H9 (cell line): ENCODE measurements around the gene TMEM253. TPM values are rescaled to one million over a fixed set of nuclear protein-coding genes. Genes with fewer than 3 reads are reported as not detected.

Experiments used
- DNase-seq: peaks from one replicate; pipeline ENCODE4 v3.0.0-alpha.2; 2017
- H2AFZ ChIP-seq: one replicate; pipeline ENCODE4 v1.6.1; 2013; ENCODE audit warnings: mild to moderate bottlenecking, low read length, control low read depth, moderate library complexity
- H2AK5ac ChIP-seq: 2 replicates; pipeline ENCODE4 v1.6.1; 2013; ENCODE audit warnings: low read length, control low read depth, mixed read lengths; ENCODE audit not compliant: insufficient read length
- H2BK120ac ChIP-seq: one replicate; pipeline ENCODE4 v1.6.1; 2013; ENCODE audit warnings: low read depth, mild to moderate bottlenecking, low read length, control low read depth, inconsistent platforms; ENCODE audit not compliant: poor library complexity, severe bottlenecking
- H2BK12ac ChIP-seq: 2 replicates; pipeline ENCODE4 v1.6.1; 2013; ENCODE audit warnings: low read length, control low read depth, mixed read lengths, low read depth; ENCODE audit not compliant: insufficient read length
- H2BK15ac ChIP-seq: 2 replicates; pipeline ENCODE4 v1.6.1; 2013; ENCODE audit warnings: low read depth, low read length, control low read depth
- H2BK20ac ChIP-seq: one replicate; pipeline ENCODE4 v1.6.1; 2013; ENCODE audit warnings: low read depth, mild to moderate bottlenecking, low read length, control low read depth, inconsistent platforms; ENCODE audit not compliant: poor library complexity, severe bottlenecking
- H2BK5ac ChIP-seq: 2 replicates; pipeline ENCODE4 v1.6.1; 2013; ENCODE audit warnings: low read length, control low read depth, mixed read lengths; ENCODE audit not compliant: insufficient read length
- H3K14ac ChIP-seq: 2 replicates; pipeline ENCODE4 v1.6.1; 2013; ENCODE audit warnings: low read length, control low read depth; ENCODE audit not compliant: insufficient read depth
- H3K18ac ChIP-seq: 2 replicates; pipeline ENCODE4 v1.6.1; 2013; ENCODE audit warnings: low read depth, mild to moderate bottlenecking, mixed read lengths, low read length, control low read depth; ENCODE audit not compliant: insufficient read length
- H3K23ac ChIP-seq: 2 replicates; pipeline ENCODE4 v1.6.1; 2013; ENCODE audit warnings: low read length, control low read depth, mixed read lengths, low read depth; ENCODE audit not compliant: insufficient read length
- H3K23me2 ChIP-seq: 2 replicates; pipeline ENCODE4 v1.6.1; 2013; ENCODE audit warnings: low read depth, mild to moderate bottlenecking, mixed read lengths, low read length, control low read depth; ENCODE audit not compliant: insufficient read length, poor library complexity, severe bottlenecking
- H3K27ac ChIP-seq: 2 replicates; pipeline ENCODE4 v1.5.1; 2013; ENCODE audit warnings: low read length, control low read depth, mixed read lengths, low read depth; ENCODE audit not compliant: insufficient read length
- H3K27me3 ChIP-seq: 2 replicates; pipeline ENCODE4 v1.6.1; 2013; ENCODE audit warnings: low read length, control low read depth, inconsistent platforms; ENCODE audit not compliant: insufficient read depth
- H3K4ac ChIP-seq: 2 replicates; pipeline ENCODE4 v1.6.1; 2013; ENCODE audit warnings: low read depth, mild to moderate bottlenecking, control low read depth, inconsistent platforms, low read length, moderate library complexity
- H3K4me1 ChIP-seq: 2 replicates; pipeline ENCODE4 v1.6.1; 2013; ENCODE audit warnings: low read length, control low read depth, inconsistent platforms; ENCODE audit not compliant: insufficient read depth
- H3K4me2 ChIP-seq: 2 replicates; pipeline ENCODE4 v1.6.1; 2013; ENCODE audit warnings: low read length, control low read depth, mixed read lengths; ENCODE audit not compliant: insufficient read length, insufficient read depth
- H3K56ac ChIP-seq: 2 replicates; pipeline ENCODE4 v1.6.1; 2013; ENCODE audit warnings: low read depth, mild to moderate bottlenecking, mixed read lengths, low read length, control low read depth; ENCODE audit not compliant: insufficient read length
- H3K79me1 ChIP-seq: 2 replicates; pipeline ENCODE4 v1.6.1; 2013; ENCODE audit warnings: low read depth, mild to moderate bottlenecking, moderate library complexity, low read length, control low read depth, inconsistent platforms; ENCODE audit not compliant: insufficient read depth, poor library complexity, severe bottlenecking
- H3K79me2 ChIP-seq: 2 replicates; pipeline ENCODE4 v1.6.1; 2013; ENCODE audit warnings: low read length, control low read depth, inconsistent platforms; ENCODE audit not compliant: insufficient read depth
- H3K9ac ChIP-seq: 2 replicates; pipeline ENCODE4 v1.6.1; 2013; ENCODE audit warnings: low read length, control low read depth, mixed read lengths; ENCODE audit not compliant: insufficient read length; ENCODE audit errors: extremely low read depth
- H3K9me3 ChIP-seq: one replicate; pipeline ENCODE4 v1.6.1; 2013; ENCODE audit warnings: low read depth, low read length, inconsistent platforms; ENCODE audit not compliant: control insufficient read depth
- H3T11ph ChIP-seq: one replicate; pipeline ENCODE4 v1.6.1; 2013; ENCODE audit warnings: mild to moderate bottlenecking, low read length, control low read depth, inconsistent platforms
- H4K20me1 ChIP-seq: one replicate; pipeline ENCODE4 v1.6.1; 2013; ENCODE audit not compliant: control insufficient read depth, insufficient read length, insufficient read depth
- H4K5ac ChIP-seq: 2 replicates; pipeline ENCODE4 v1.6.1; 2013; ENCODE audit warnings: low read depth, mild to moderate bottlenecking, mixed read lengths, low read length, control low read depth; ENCODE audit not compliant: insufficient read length
- H4K8ac ChIP-seq: replicated peaks from 2 replicates; pipeline ENCODE4 v1.6.1; 2013; ENCODE audit warnings: low read length, control low read depth, mixed read lengths, low read depth; ENCODE audit not compliant: insufficient read length
- H4K91ac ChIP-seq: 2 replicates; pipeline ENCODE4 v1.6.1; 2013; ENCODE audit warnings: low read depth, mild to moderate bottlenecking, moderate library complexity, mixed read lengths, low read length, control low read depth; ENCODE audit not compliant: insufficient read length
- H3K27ac Mint-ChIP-seq, 3 experiments: 2 replicates in 2 of 3; 3 replicates in 1 of 3; pipeline ENCODE4 v1.8.0; 2020 to 2021; ENCODE audit warnings: mixed read lengths in 3 of 3, mild to moderate bottlenecking in 1 of 3, moderate library complexity in 1 of 3
- H3K27me3 Mint-ChIP-seq: 2 replicates; pipeline ENCODE4 v1.8.0; 2021; ENCODE audit warnings: low read depth, mild to moderate bottlenecking, moderate library complexity, mixed read lengths
- H3K36me3 Mint-ChIP-seq, 3 experiments: 2 replicates in 2 of 3; 3 replicates in 1 of 3; pipeline ENCODE4 v1.8.0; 2020 to 2021; ENCODE audit warnings: low read depth in 3 of 3, mixed read lengths in 3 of 3; ENCODE audit not compliant: insufficient read depth in 1 of 3
- H3K4me1 Mint-ChIP-seq, 2 experiments: 2 replicates each; pipeline ENCODE4 v1.8.0; 2020; ENCODE audit warnings: mixed read lengths in 2 of 2
- H3K4me3 Mint-ChIP-seq, 2 experiments: 2 replicates in 1 of 2; 3 replicates in 1 of 2; pipeline ENCODE4 v1.8.0; 2020 to 2021; ENCODE audit warnings: mild to moderate bottlenecking in 2 of 2, mixed read lengths in 2 of 2, moderate library complexity in 1 of 2
- H3K9me3 Mint-ChIP-seq, 2 experiments: 2 replicates in 1 of 2; 3 replicates in 1 of 2; pipeline ENCODE4 v1.8.0; 2020; ENCODE audit warnings: mild to moderate bottlenecking in 2 of 2, mixed read lengths in 2 of 2, moderate library complexity in 1 of 2
- CTCF ChIP-seq: fragments of 200-600 bp; sonication (generic); conservative IDR thresholded peaks from 3 replicates; pipeline ENCODE4 v1.8.0; 2021; ENCODE audit warnings: antibody characterized with exemption, mild to moderate bottlenecking
- WGBS: extraction: QIAGEN DNeasy Blood & Tissue Kit; methylation state at CpG from one replicate; pipeline ENCODE4 v1.1.7; 2013; ENCODE audit warnings: missing lambda C conversion rate, low lambda C conversion rate, mixed read lengths; ENCODE audit not compliant: insufficient read length; ENCODE audit errors: extremely low coverage; 5-methylcytosine and 5-hydroxymethylcytosine counted together
- total RNA-seq: library from RNA; stranded (reverse); gene quantifications from 2 replicates; pipeline ENCODE4 v1.2.1, GENCODE V29; 2021

The TMEM253 gene
- total RNA-seq, 1 experiment from 2014 or later: 2.2 TPM

- Mint-ChIP-seq H3K36me3 (no peaks in the 10 kb centered on the region), H3K27ac (no peak overlapping the region), H3K4me3 (no peak overlapping the region), H3K4me1 (peaks cover 6% of the 10 kb centered on the region in 2 experiments), H3K9me3 (no peaks in the 10 kb centered on the region), H3K27me3 (no peaks in the 10 kb centered on the region)
- Histone ChIP-seq H3K56ac (no peak overlapping the region), H3K4me2 (no peak overlapping the region), H4K20me1 (no peaks in the 10 kb centered on the region), H3K4me1 (no peaks in the 10 kb centered on the region), H2BK120ac (no peak overlapping the region), H3K14ac (no peak overlapping the region), H2BK5ac (no peak overlapping the region), H3T11ph (no peak overlapping the region), H2BK12ac (no peak overlapping the region), H2AK5ac (no peak overlapping the region), H2BK20ac (no peak overlapping the region), H3K79me2 (no peaks in the 10 kb centered on the region), H2AFZ (no peak overlapping the region), H4K8ac (no peak overlapping the region), H3K4ac (no peak overlapping the region), H3K27me3 (no peaks in the 10 kb centered on the region), H3K79me1 (no peaks in the 10 kb centered on the region), H4K5ac (no peak overlapping the region), H2BK15ac (no peak overlapping the region), H3K23me2 (no peaks in the 10 kb centered on the region), H3K27ac (no peak overlapping the region), H4K91ac (no peak overlapping the region), H3K23ac (no peak overlapping the region), H3K9me3 (no peaks in the 10 kb centered on the region), H3K9ac (no peak overlapping the region), H3K18ac (no peak overlapping the region)
- WGBS: no CpG with 5 or more reads among the region's 6 CpGs
- DNase-seq: no peak
- no peak for TF ChIP-seq CTCF
These were observed 19.8 kb downstream of the TMEM253 start for GRCh38 chr14:21120686-21121085.
